HepG2 (cell line): ENCODE measurements around the gene TJAP1. TPM values are rescaled to one million over a fixed set of nuclear protein-coding genes. Genes with fewer than 3 reads are reported as not detected.

ENCODE experiments used
- HDAC1 ChIP-seq: sonication (generic); formaldehyde crosslinking; IDR thresholded peaks from 2 replicates; pipeline ENCODE4 v1.5.1; 2020; ENCODE audit warnings: mild to moderate bottlenecking, missing genetic modification reagents
- HDAC6 ChIP-seq: fragments of 200-600 bp; sonication (generic); IDR thresholded peaks from 2 replicates; pipeline ENCODE4 v1.7.0; 2017; ENCODE audit warnings: mild to moderate bottlenecking, antibody characterized with exemption, low read length, low read depth
- JDP2 ChIP-seq: sonication (generic); formaldehyde crosslinking; IDR thresholded peaks from 2 replicates; pipeline ENCODE4 v1.8.1; 2022; ENCODE audit warnings: missing genetic modification reagents, borderline replicate concordance
- LCORL ChIP-seq, 2 experiments: fragments of 450-650 bp in 1 of 2; sonication (generic) in 1 of 2; formaldehyde crosslinking in 1 of 2; IDR thresholded peaks; 2 replicates each; pipeline versions ENCODE4 v1.5.0 to v1.6.1; 2017 to 2020; ENCODE audit warnings: antibody characterized with exemption in 1 of 2, missing genetic modification reagents in 1 of 2
- ZBTB38 ChIP-seq: sonication (generic); formaldehyde crosslinking; IDR thresholded peaks from 2 replicates; pipeline ENCODE4 v1.5.1; 2020; ENCODE audit warnings: mild to moderate bottlenecking, missing genetic modification reagents
- ZFP41 ChIP-seq: sonication (generic); formaldehyde crosslinking; IDR thresholded peaks from 2 replicates; pipeline ENCODE4 v1.4.0; 2020; ENCODE audit warnings: mild to moderate bottlenecking, missing genetic modification reagents, borderline replicate concordance
- ZNF546 ChIP-seq: sonication (generic); formaldehyde crosslinking; conservative IDR thresholded peaks from 2 replicates; pipeline ENCODE4 v1.8.1; 2023; ENCODE audit warnings: mild to moderate bottlenecking, missing genetic modification reagents
- ZSCAN29 ChIP-seq: sonication (generic); formaldehyde crosslinking; conservative IDR thresholded peaks from 2 replicates; pipeline ENCODE4 v1.4.0; 2020; ENCODE audit warnings: mild to moderate bottlenecking, missing genetic modification reagents
- polyA plus RNA-seq, 8 experiments: library from polyadenylated mRNA; depleted of rRNA in 3 of 8; stranded (reverse) in 7 of 8; unstranded in 1 of 8; fragments of >200 nt; fragmentation: Illumina TruSeq in 4 of 8; extraction: Trizol in 4 of 8; gene quantifications; 2 replicates each; pipeline versions ENCODE4 v1.2.1 to v1.2.3, GENCODE V29; 2011 to 2016; ENCODE audit warnings: low read depth in 4 of 8, missing spikeins in 1 of 8, mixed read lengths in 1 of 8; ENCODE audit not compliant: insufficient read depth in 1 of 8
- total RNA-seq, 5 experiments: library from RNA; depleted of rRNA; stranded (reverse); fragments of >200 nt; fragmentation: Illumina TruSeq; extraction: Trizol; gene quantifications; 2 replicates each; pipeline ENCODE4 v1.2.3, GENCODE V29; 2016; ENCODE audit warnings: low read depth in 1 of 5
- TF ChIP-seq, protein P1 (sequence below): sonication (generic); formaldehyde crosslinking; IDR thresholded peaks from 2 replicates; pipeline ENCODE4 v1.4.0; 2020; ENCODE audit warnings: missing genetic modification reagents, mild to moderate bottlenecking, borderline replicate concordance
- TF ChIP-seq, protein P2 (sequence below), 2 experiments: IDR thresholded peaks; 2 replicates each; pipeline ENCODE4 v1.6.1; 2011 to 2012; ENCODE audit warnings: low read length in 2 of 2, borderline replicate concordance in 1 of 2, low read depth in 1 of 2, mild to moderate bottlenecking in 1 of 2, moderate library complexity in 1 of 2
- TF ChIP-seq, protein P3 (sequence below): sonication (generic); formaldehyde crosslinking; IDR thresholded peaks from one replicate; pipeline ENCODE4 v1.5.1; 2020; ENCODE audit warnings: mild to moderate bottlenecking, missing genetic modification reagents; ENCODE audit errors: not compliant biosample characterization

The TJAP1 gene
- total and polyA plus RNA-seq, 2 of the 13 experiments (the other 11 are each of a cell fraction or from before 2014, with no cell fraction given) = 15.7 to 41.6 TPM

DNA sequence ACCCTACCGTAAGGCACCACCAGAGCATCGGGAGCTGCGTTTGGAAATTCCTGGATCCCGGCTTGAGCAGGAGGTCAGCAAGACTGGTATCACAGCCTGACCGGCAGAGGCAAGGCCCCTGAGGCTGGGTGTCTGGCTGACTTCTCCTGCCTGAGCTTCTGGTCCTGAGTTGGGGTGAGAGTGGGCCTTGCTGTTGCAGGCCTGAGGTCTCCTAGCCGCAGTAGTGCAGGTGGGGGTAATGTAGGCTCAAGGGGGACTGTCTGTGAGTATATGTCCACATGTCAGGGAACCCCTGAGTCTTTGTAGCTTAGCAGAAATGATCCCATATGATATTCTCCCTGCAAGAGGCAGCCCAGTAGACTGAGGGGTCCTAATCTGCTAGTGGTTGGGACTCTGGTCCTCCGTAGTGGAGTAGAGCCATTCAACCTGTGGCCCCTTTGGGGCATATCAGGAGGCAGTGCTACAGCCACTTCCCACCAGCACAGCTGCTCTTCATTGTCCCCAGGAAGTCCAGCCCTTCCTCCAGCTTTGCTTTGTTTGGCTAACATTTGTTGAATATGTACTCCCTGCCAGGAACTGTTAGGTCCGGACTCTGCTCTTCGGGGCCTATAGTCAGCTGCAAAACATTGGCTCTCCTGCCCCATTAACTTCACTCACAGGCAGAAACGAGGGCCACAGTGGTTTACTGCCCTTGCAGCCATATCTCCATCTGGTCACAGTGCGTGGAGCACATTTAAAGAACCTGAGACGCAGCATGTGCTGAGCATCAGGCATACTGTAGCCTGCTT is 21.9 kb downstream of the TJAP1 start (continued):
- TF ChIP-seq, protein P1, sequence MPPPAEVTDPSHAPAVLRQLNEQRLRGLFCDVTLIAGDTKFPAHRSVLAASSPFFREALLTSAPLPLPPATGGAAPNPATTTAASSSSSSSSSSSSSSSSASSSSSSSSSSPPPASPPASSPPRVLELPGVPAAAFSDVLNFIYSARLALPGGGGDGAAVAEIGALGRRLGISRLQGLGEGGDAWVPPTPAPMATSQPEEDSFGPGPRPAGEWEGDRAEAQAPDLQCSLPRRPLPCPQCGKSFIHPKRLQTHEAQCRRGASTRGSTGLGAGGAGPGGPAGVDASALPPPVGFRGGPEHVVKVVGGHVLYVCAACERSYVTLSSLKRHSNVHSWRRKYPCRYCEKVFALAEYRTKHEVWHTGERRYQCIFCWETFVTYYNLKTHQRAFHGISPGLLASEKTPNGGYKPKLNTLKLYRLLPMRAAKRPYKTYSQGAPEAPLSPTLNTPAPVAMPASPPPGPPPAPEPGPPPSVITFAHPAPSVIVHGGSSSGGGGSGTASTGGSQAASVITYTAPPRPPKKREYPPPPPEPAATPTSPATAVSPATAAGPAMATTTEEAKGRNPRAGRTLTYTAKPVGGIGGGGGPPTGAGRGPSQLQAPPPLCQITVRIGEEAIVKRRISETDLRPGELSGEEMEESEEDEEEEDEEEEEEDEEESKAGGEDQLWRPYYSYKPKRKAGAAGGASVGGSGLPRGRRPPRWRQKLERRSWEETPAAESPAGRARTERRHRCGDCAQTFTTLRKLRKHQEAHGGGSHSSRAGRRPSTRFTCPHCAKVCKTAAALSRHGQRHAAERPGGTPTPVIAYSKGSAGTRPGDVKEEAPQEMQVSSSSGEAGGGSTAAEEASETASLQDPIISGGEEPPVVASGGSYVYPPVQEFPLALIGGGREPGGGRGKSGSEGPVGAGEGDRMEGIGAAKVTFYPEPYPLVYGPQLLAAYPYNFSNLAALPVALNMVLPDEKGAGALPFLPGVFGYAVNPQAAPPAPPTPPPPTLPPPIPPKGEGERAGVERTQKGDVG (CRISPR knock-in tag) = 0 out of 2 replicates have a peak, but pooled peaks have one; percentile 34
- TF ChIP-seq, protein P2, sequence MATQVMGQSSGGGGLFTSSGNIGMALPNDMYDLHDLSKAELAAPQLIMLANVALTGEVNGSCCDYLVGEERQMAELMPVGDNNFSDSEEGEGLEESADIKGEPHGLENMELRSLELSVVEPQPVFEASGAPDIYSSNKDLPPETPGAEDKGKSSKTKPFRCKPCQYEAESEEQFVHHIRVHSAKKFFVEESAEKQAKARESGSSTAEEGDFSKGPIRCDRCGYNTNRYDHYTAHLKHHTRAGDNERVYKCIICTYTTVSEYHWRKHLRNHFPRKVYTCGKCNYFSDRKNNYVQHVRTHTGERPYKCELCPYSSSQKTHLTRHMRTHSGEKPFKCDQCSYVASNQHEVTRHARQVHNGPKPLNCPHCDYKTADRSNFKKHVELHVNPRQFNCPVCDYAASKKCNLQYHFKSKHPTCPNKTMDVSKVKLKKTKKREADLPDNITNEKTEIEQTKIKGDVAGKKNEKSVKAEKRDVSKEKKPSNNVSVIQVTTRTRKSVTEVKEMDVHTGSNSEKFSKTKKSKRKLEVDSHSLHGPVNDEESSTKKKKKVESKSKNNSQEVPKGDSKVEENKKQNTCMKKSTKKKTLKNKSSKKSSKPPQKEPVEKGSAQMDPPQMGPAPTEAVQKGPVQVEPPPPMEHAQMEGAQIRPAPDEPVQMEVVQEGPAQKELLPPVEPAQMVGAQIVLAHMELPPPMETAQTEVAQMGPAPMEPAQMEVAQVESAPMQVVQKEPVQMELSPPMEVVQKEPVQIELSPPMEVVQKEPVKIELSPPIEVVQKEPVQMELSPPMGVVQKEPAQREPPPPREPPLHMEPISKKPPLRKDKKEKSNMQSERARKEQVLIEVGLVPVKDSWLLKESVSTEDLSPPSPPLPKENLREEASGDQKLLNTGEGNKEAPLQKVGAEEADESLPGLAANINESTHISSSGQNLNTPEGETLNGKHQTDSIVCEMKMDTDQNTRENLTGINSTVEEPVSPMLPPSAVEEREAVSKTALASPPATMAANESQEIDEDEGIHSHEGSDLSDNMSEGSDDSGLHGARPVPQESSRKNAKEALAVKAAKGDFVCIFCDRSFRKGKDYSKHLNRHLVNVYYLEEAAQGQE (IDR thresholded peaks at IDR 0.05; ENCODE audit: borderline replicate concordance in 1 of 2, low read depth in 1 of 2, low read length in 2 of 2) = no peak
- TF ChIP-seq ZBTB38 (CRISPR knock-in tag) = 0 out of 2 replicates have a peak, but pooled peaks have one; percentile 23
- TF ChIP-seq HDAC6 = no peak
- no peak; the same call in 1 of the 2 replicates for TF ChIP-seq HDAC1 (CRISPR knock-in tag)
- TF ChIP-seq ZNF546 = no peak
- no peak for TF ChIP-seq LCORL (IDR thresholded peaks at IDR 0.05)
- peak; percentile 78 for TF ChIP-seq LCORL (CRISPR knock-in tag; IDR thresholded peaks at IDR 0.05)
- no peak for TF ChIP-seq ZFP41 (CRISPR knock-in tag)
- TF ChIP-seq JDP2 = no peak
- TF ChIP-seq, protein P3, sequence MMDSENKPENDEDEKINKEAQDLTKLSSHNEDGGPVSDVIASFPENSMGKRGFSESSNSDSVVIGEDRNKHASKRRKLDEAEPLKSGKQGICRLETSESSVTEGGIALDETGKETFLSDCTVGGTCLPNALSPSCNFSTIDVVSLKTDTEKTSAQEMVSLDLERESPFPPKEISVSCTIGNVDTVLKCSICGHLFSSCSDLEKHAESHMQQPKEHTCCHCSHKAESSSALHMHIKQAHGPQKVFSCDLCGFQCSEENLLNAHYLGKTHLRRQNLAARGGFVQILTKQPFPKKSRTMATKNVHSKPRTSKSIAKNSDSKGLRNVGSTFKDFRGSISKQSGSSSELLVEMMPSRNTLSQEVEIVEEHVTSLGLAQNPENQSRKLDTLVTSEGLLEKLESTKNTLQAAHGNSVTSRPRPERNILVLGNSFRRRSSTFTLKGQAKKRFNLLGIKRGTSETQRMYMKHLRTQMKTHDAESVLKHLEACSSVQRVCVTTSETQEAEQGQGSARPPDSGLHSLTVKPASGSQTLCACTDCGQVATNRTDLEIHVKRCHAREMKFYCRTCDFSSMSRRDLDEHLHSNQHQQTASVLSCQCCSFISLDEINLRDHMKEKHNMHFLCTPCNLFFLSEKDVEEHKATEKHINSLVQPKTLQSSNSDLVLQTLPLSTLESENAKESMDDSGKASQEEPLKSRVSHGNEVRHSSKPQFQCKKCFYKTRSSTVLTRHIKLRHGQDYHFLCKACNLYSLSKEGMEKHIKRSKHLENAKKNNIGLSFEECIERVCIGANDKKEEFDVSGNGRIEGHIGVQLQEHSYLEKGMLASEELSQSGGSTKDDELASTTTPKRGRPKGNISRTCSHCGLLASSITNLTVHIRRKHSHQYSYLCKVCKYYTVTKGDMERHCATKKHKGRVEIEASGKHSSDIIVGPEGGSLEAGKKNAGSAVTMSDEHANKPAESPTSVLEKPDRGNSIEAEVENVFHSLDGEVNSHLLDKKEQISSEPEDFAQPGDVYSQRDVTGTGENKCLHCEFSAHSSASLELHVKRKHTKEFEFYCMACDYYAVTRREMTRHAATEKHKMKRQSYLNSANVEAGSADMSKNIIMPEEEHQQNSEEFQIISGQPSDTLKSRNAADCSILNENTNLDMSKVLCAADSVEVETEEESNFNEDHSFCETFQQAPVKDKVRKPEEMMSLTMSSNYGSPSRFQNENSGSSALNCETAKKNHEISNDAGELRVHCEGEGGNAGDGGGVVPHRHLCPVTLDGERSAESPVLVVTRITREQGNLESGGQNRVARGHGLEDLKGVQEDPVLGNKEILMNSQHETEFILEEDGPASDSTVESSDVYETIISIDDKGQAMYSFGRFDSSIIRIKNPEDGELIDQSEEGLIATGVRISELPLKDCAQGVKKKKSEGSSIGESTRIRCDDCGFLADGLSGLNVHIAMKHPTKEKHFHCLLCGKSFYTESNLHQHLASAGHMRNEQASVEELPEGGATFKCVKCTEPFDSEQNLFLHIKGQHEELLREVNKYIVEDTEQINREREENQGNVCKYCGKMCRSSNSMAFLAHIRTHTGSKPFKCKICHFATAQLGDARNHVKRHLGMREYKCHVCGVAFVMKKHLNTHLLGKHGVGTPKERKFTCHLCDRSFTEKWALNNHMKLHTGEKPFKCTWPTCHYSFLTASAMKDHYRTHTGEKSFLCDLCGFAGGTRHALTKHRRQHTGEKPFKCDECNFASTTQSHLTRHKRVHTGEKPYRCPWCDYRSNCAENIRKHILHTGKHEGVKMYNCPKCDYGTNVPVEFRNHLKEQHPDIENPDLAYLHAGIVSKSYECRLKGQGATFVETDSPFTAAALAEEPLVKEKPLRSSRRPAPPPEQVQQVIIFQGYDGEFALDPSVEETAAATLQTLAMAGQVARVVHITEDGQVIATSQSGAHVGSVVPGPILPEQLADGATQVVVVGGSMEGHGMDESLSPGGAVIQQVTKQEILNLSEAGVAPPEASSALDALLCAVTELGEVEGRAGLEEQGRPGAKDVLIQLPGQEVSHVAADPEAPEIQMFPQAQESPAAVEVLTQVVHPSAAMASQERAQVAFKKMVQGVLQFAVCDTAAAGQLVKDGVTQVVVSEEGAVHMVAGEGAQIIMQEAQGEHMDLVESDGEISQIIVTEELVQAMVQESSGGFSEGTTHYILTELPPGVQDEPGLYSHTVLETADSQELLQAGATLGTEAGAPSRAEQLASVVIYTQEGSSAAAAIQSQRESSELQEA (CRISPR knock-in tag) = peak; percentile 43
- 0 out of 2 replicates have a peak, but pooled peaks have one; percentile 43 for TF ChIP-seq ZSCAN29 (CRISPR knock-in tag)
